GM08714 (cell line): ENCODE results near the gene INTS2.
"Not testable (repeated sequence)": the region's sequence is repeated elsewhere in the genome, so short reads cannot be mapped to it uniquely, and the experiment has no call there.

Experiments
- H3K4me3 ChIP-seq: fragments of 200-500 bp; sonication (Bioruptor generic); 2 replicates; pipeline ENCODE4 v1.5.1; 2014; ENCODE audit warnings: mild to moderate bottlenecking, low read length, inconsistent platforms
- ZNF274 ChIP-seq: IDR thresholded peaks from 2 replicates; pipeline ENCODE4 v1.6.1; 2012; ENCODE audit warnings: mild to moderate bottlenecking, low read depth, low read length

The INTS2 gene

GRCh38 chr17:61846088-61846487 lies 81.7 kb downstream of the INTS2 start:
- no peak overlapping the region for H3K4me3 ChIP-seq
- no peak for TF ChIP-seq ZNF274

GRCh38 chr17:61843435-61843834 lies 84.3 kb downstream of the INTS2 start:
- TF ChIP-seq ZNF274, result no peak
- H3K4me3 ChIP-seq, result no peak overlapping the region

- H3K4me3 ChIP-seq, result no peak overlapping the region
- TF ChIP-seq ZNF274, result no peak
Observed at GRCh38 chr17:61842899-61843298, 84.9 kb downstream of the INTS2 start.

GRCh38 chr17:61839300-61839786 lies 88.4 kb downstream of the INTS2 start:
- no peak overlapping the region for H3K4me3 ChIP-seq
- TF ChIP-seq ZNF274, result no peak

- TF ChIP-seq ZNF274, result no peak
- H3K4me3 ChIP-seq, result no peak overlapping the region
Observed at GRCh38 chr17:61837175-61838051, 90.4 kb downstream of the INTS2 start.

GRCh38 chr17:61836266-61837174 lies 91.3 kb downstream of the INTS2 start:
- no peak overlapping the region for H3K4me3 ChIP-seq
- no peak for TF ChIP-seq ZNF274

GRCh38 chr17:61835606-61836005 lies 92.2 kb downstream of the INTS2 start:
- H3K4me3 ChIP-seq, result no peak overlapping the region
- TF ChIP-seq ZNF274, result no peak

GRCh38 chr17:61834610-61835009 lies 93.2 kb downstream of the INTS2 start:
- H3K4me3 ChIP-seq, result no peak overlapping the region
- TF ChIP-seq ZNF274, result no peak

- TF ChIP-seq ZNF274, result no peak
- H3K4me3 ChIP-seq, result no peak overlapping the region
Observed at GRCh38 chr17:61833536-61834193, 94.1 kb downstream of the INTS2 start.

- no peak overlapping the region for H3K4me3 ChIP-seq
- no peak for TF ChIP-seq ZNF274
Observed at GRCh38 chr17:61832463-61832862, 95.3 kb downstream of the INTS2 start.

- no peak for TF ChIP-seq ZNF274
- no peak overlapping the region for H3K4me3 ChIP-seq
Observed at GRCh38 chr17:61831099-61831498, 96.7 kb downstream of the INTS2 start.

GRCh38 chr17:61828694-61829093 lies 99.1 kb downstream of the INTS2 start:
- no peak for TF ChIP-seq ZNF274
- no peak overlapping the region for H3K4me3 ChIP-seq

- no peak for TF ChIP-seq ZNF274
- H3K4me3 ChIP-seq, result no peak overlapping the region
Observed at GRCh38 chr17:61827649-61828395, 100.0 kb downstream of the INTS2 start.

- H3K4me3 ChIP-seq, result not testable (repeated sequence)
Observed at GRCh38 chr17:61826866-61827265, 100.9 kb downstream of the INTS2 start.

GRCh38 chr17:61826198-61826597 lies 101.6 kb downstream of the INTS2 start:
- not testable (repeated sequence) for H3K4me3 ChIP-seq
